PC-9 (cell line): Measurements from ENCODE around the gene BHLHE40.

Experiments used
- EZH2 ChIP-seq: fragments of 200-600 bp; sonication (generic); IDR thresholded peaks from 2 replicates; pipeline ENCODE4 v1.8.0; 2017; ENCODE audit warnings: antibody characterized with exemption, low read depth
- TF ChIP-seq, protein P1 (sequence below): fragments of 200-600 bp; sonication (generic); conservative IDR thresholded peaks from 2 replicates; pipeline ENCODE4 v1.6.1; 2017; ENCODE audit warnings: mixed run types, antibody characterized with exemption, mild to moderate bottlenecking, moderate library complexity

- TF ChIP-seq, protein P1, sequence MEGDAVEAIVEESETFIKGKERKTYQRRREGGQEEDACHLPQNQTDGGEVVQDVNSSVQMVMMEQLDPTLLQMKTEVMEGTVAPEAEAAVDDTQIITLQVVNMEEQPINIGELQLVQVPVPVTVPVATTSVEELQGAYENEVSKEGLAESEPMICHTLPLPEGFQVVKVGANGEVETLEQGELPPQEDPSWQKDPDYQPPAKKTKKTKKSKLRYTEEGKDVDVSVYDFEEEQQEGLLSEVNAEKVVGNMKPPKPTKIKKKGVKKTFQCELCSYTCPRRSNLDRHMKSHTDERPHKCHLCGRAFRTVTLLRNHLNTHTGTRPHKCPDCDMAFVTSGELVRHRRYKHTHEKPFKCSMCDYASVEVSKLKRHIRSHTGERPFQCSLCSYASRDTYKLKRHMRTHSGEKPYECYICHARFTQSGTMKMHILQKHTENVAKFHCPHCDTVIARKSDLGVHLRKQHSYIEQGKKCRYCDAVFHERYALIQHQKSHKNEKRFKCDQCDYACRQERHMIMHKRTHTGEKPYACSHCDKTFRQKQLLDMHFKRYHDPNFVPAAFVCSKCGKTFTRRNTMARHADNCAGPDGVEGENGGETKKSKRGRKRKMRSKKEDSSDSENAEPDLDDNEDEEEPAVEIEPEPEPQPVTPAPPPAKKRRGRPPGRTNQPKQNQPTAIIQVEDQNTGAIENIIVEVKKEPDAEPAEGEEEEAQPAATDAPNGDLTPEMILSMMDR, result no peak
- TF ChIP-seq EZH2, result no peak
Observed at GRCh38 chr3:4993276-4994143, 14.3 kb downstream of the BHLHE40 start.
